PFSK-1 (cell line): Measurements from ENCODE around the gene INPP5A.

Experiments used
- FOXP2 ChIP-seq: optimal IDR thresholded peaks from 2 replicates; pipeline ENCODE3; 2011; ENCODE audit warnings: borderline replicate concordance, control low read depth, inconsistent platforms; ENCODE audit not compliant: insufficient read depth; ENCODE audit errors: extremely low read length, extremely low read depth
- POLR2AphosphoS5 ChIP-seq: IDR thresholded peaks from 2 replicates; pipeline ENCODE4 v1.6.1; 2012; ENCODE audit warnings: low read depth, mild to moderate bottlenecking, control low read depth, low read length, moderate library complexity
- SIN3A ChIP-seq: IDR thresholded peaks from 2 replicates; pipeline ENCODE4 v1.6.1; 2012; ENCODE audit warnings: mild to moderate bottlenecking, low read length, moderate library complexity, borderline replicate concordance; ENCODE audit not compliant: insufficient read depth
- TAF1 ChIP-seq: IDR thresholded peaks from 2 replicates; pipeline ENCODE4 v1.6.1; 2012; ENCODE audit warnings: low read length, control low read depth, borderline replicate concordance; ENCODE audit not compliant: insufficient read depth
- TF ChIP-seq, protein P1 (sequence below), 2 experiments: IDR thresholded peaks; 2 replicates each; pipeline versions ENCODE4 v1.6.1 to v1.8.0; 2011 to 2012; ENCODE audit warnings: low read depth in 2 of 2, low read length in 2 of 2, control low read depth in 1 of 2, inconsistent platforms in 1 of 2, mild to moderate bottlenecking in 1 of 2, moderate library complexity in 1 of 2; ENCODE audit not compliant: insufficient read depth in 1 of 2

The INPP5A gene

DNA sequence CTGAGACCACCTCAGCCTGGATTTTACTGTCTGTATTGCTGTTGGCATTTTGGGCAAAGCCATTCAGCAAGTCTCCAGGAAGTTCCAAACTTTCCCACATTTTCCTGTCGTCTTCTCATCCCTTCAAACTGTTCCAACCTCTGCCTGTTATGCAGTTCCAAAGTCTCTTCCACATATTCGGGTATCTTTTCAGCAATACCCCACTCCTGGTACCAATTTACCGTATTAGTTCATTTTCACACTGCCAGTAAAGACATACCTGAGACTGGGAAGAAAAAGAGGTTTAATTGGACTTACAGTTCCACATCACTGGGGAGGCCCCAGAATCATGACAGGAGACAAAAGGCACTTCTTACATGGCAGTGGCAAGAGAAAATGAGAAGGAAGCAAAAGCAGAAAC lies 62.8 kb downstream of the INPP5A start:
- TF ChIP-seq TAF1 (no peak), FOXP2 (no peak), POLR2AphosphoS5 (no peak), SIN3A (no peak)
- TF ChIP-seq, protein P1, sequence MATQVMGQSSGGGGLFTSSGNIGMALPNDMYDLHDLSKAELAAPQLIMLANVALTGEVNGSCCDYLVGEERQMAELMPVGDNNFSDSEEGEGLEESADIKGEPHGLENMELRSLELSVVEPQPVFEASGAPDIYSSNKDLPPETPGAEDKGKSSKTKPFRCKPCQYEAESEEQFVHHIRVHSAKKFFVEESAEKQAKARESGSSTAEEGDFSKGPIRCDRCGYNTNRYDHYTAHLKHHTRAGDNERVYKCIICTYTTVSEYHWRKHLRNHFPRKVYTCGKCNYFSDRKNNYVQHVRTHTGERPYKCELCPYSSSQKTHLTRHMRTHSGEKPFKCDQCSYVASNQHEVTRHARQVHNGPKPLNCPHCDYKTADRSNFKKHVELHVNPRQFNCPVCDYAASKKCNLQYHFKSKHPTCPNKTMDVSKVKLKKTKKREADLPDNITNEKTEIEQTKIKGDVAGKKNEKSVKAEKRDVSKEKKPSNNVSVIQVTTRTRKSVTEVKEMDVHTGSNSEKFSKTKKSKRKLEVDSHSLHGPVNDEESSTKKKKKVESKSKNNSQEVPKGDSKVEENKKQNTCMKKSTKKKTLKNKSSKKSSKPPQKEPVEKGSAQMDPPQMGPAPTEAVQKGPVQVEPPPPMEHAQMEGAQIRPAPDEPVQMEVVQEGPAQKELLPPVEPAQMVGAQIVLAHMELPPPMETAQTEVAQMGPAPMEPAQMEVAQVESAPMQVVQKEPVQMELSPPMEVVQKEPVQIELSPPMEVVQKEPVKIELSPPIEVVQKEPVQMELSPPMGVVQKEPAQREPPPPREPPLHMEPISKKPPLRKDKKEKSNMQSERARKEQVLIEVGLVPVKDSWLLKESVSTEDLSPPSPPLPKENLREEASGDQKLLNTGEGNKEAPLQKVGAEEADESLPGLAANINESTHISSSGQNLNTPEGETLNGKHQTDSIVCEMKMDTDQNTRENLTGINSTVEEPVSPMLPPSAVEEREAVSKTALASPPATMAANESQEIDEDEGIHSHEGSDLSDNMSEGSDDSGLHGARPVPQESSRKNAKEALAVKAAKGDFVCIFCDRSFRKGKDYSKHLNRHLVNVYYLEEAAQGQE (IDR thresholded peaks at IDR 0.05; ENCODE audit: insufficient read depth in 1 of 2, low read depth in 2 of 2, low read length in 2 of 2): no peak

DNA sequence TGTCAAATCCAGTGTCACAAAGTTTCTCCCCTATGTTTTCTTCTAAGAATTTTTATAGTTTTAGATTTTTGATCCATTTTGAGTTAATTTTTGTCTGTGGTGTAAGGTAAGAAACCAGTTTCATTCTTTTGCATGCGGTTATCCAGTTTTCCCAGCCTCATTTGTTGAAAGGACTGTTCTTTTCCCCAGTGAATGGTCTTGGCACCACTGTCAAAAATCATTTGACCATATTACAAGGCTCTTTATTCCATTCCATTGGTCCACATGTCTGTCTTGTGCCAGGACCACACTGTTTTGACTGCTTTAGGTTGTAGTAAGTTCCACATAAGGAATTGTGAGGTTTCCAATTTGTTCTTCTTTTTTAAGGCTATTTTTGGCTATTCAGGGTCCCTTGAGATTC lies 64.0 kb downstream of the INPP5A start:
- TF ChIP-seq SIN3A (no peak), POLR2AphosphoS5 (no peak)

DNA sequence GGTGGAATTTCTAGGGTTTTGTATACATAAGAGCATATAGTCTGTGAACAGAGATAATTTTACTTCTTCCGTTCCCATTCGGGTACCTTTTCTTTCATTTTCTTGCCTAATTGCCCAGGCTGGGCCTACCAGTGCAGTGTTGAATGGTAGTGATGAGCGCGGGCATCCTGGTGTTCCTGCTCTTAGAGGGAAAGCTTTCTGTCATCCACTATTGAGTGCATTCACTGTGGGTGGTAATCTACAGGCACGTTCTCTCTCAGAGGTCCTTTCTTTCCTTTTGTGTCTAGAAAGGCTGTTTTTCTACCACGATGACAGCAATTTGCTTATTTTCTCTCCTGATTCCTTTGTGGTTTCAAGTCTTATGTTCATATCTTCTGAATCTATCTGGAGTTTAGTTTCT lies 65.0 kb downstream of the INPP5A start:
- TF ChIP-seq SIN3A (no peak), POLR2AphosphoS5 (no peak), TAF1 (no peak), FOXP2 (no peak)
- TF ChIP-seq, protein P1 (IDR thresholded peaks at IDR 0.05; ENCODE audit: insufficient read depth in 1 of 2, low read depth in 2 of 2, low read length in 2 of 2): no peak

DNA sequence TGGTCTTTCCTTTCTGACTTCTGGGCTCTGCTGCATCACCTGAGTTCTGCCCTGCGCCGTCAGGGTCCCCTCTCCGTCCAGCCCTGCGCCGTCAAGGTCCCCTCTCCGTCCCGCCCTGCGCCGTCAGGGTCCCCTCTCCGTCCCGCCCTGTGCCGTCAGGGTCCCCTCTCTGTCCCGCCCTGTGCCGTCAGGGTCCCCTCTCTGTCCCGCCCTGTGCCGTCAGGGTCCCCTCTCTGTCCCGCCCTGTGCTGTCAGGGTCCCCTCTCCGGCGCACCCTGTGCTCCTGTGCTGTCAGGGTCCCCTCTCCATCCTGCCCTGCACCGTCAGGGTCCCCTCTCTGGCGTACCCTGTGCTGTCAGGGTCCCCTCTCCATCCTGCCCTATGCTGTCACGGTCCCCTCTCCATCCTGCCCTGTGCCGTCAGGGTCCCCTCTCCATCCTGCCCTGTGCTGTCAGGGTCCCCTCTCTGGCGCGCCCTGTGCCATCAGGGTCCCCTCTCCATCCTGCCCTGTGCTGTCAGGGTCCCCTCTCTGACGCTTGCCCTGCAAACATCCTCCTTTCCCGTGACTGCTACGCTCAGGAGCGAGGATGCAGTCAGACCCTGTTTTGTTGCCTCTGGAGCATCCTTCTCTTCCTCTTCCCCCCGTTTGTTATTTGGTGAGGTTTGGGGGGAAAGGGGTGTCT lies 66.4 kb downstream of the INPP5A start:
- TF ChIP-seq, protein P1 (IDR thresholded peaks at IDR 0.05; ENCODE audit: insufficient read depth in 1 of 2, low read depth in 2 of 2, low read length in 2 of 2): no peak
- TF ChIP-seq TAF1 (no peak), FOXP2 (no peak), SIN3A (no peak), POLR2AphosphoS5 (no peak)

DNA sequence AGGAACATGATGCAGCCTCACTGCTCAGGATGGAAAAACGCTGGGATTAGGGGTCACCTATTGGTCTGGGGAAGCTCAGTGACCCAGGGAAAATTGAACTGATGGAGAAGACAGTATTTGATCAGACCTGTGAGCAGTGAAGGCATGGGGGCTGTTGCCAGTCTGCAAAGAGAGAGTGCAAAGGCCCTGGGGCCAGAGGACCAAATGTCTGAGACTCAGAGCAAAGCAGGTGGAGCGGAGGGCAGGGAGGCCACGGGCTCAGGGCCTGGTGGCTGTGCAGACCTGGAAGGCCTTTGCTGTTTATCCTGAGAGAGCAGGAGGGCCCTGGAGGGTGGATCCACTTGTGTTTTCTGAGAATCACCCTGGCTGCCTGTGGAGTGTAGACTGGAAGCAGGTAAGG lies 67.1 kb downstream of the INPP5A start:
- TF ChIP-seq SIN3A (no peak), POLR2AphosphoS5 (no peak), FOXP2 (no peak), TAF1 (no peak)
- TF ChIP-seq, protein P1 (IDR thresholded peaks at IDR 0.05; ENCODE audit: insufficient read depth in 1 of 2, low read depth in 2 of 2, low read length in 2 of 2): no peak
